Loucy (cell line): Measurements from ENCODE around the gene EFCAB5.

Source experiments
- CTCF ChIP-seq: fragments of 200-600 bp; sonication (generic); conservative IDR thresholded peaks from 2 replicates; pipeline ENCODE4 v1.5.1; 2014; ENCODE audit warnings: mild to moderate bottlenecking, antibody characterized with exemption, low read length
- EZH2phosphoT487 ChIP-seq: fragments of 200-600 bp; IDR thresholded peaks from 2 replicates; pipeline ENCODE4 v1.6.1; 2018; ENCODE audit warnings: antibody characterized with exemption, mild to moderate bottlenecking, moderate library complexity, borderline replicate concordance

- TF ChIP-seq CTCF (no peak), EZH2phosphoT487 (no peak)
Observed at GRCh38 chr17:29977836-29978235, 36.4 kb downstream of the EFCAB5 start.
